HG03469 (cell line): ENCODE results near the gene EFCAB6.

Experiments used
- ATAC-seq: cut with Tn5 transposase; IDR thresholded peaks from one replicate; pipeline ENCODE4 v1.9.1; 2021; ENCODE audit warnings: mild to moderate bottlenecking, moderate library complexity, moderate number of reproducible peaks; ENCODE audit not compliant: unreplicated experiment

EFCAB6 gene

GRCh38 chr22:43488031-43488866, 323.9 kb downstream of the EFCAB6 start:
- no peak for ATAC-seq

GRCh38 chr22:43487311-43488030, 324.6 kb downstream of the EFCAB6 start:
- ATAC-seq = no peak

- no peak for ATAC-seq
Measured at GRCh38 chr22:43485502-43486089, 326.5 kb downstream of the EFCAB6 start.

GRCh38 chr22:43484227-43484626, 327.9 kb downstream of the EFCAB6 start:
- ATAC-seq = no peak

GRCh38 chr22:43483669-43484068, 328.4 kb downstream of the EFCAB6 start:
- ATAC-seq = no peak

- ATAC-seq = no peak
Measured at GRCh38 chr22:43483266-43483665, 328.8 kb downstream of the EFCAB6 start.

GRCh38 chr22:43482318-43482625, 329.8 kb downstream of the EFCAB6 start:
- no peak for ATAC-seq

- no peak for ATAC-seq
Measured at GRCh38 chr22:43481568-43482317, 330.4 kb downstream of the EFCAB6 start.

GRCh38 chr22:43479962-43480361, 332.1 kb downstream of the EFCAB6 start:
- no peak for ATAC-seq

- no peak for ATAC-seq
Measured at GRCh38 chr22:43479301-43479950, 332.7 kb downstream of the EFCAB6 start.
